Hepatocyte (in vitro differentiated cells): Measurements from ENCODE around the gene TOLLIP. TPM values are rescaled to one million over a fixed set of nuclear protein-coding genes. Genes with fewer than 3 reads are reported as not detected.
"Not testable (repeated sequence)": the region's sequence is repeated elsewhere in the genome, so short reads cannot be mapped to it uniquely, and the experiment has no call there.

ENCODE experiments used
- DNase-seq: peaks from one replicate; pipeline ENCODE4 v3.0.0-alpha.2; 2016; ENCODE audit warnings: low spot score
- H2AFZ ChIP-seq: fragments of 200-600 bp; sonication (generic); 2 replicates; pipeline ENCODE4 v1.6.0; 2016; ENCODE audit warnings: antibody characterized with exemption, mild to moderate bottlenecking
- H3K27ac ChIP-seq: fragments of 200-600 bp; sonication (generic); 2 replicates; pipeline ENCODE4 v1.5.1; 2016; ENCODE audit warnings: mild to moderate bottlenecking
- H3K27me3 ChIP-seq: fragments of 200-600 bp; sonication (generic); 2 replicates; pipeline ENCODE4 v1.6.1; 2016
- H3K36me3 ChIP-seq: fragments of 200-600 bp; sonication (generic); replicated peaks from 2 replicates; pipeline ENCODE4 v1.5.1; 2016; ENCODE audit warnings: low read depth; ENCODE audit not compliant: insufficient read depth
- H3K4me1 ChIP-seq: fragments of 200-600 bp; sonication (generic); 2 replicates; pipeline ENCODE4 v1.5.1; 2016; ENCODE audit warnings: mild to moderate bottlenecking, moderate library complexity; ENCODE audit not compliant: insufficient read depth
- H3K4me2 ChIP-seq: fragments of 200-600 bp; sonication (generic); 2 replicates; pipeline ENCODE4 v1.6.0; 2016
- H3K4me3 ChIP-seq: fragments of 200-600 bp; sonication (generic); 2 replicates; pipeline ENCODE4 v1.5.1; 2016; ENCODE audit warnings: mild to moderate bottlenecking
- H3K79me2 ChIP-seq: fragments of 200-600 bp; sonication (generic); 2 replicates; pipeline ENCODE4 v1.6.0; 2017; ENCODE audit warnings: mild to moderate bottlenecking
- H3K9me2 ChIP-seq: fragments of 200-600 bp; sonication (generic); replicated peaks from 2 replicates; pipeline ENCODE4 v1.6.0; 2017; ENCODE audit warnings: mild to moderate bottlenecking; ENCODE audit not compliant: insufficient read depth
- H3K9me3 ChIP-seq: fragments of 200-600 bp; sonication (generic); 2 replicates; pipeline ENCODE4 v1.5.1; 2016; ENCODE audit warnings: low read depth, mild to moderate bottlenecking
- H4K20me1 ChIP-seq: fragments of 200-600 bp; sonication (generic); 2 replicates; pipeline ENCODE4 v1.6.0; 2016; ENCODE audit warnings: mild to moderate bottlenecking; ENCODE audit not compliant: insufficient read depth, poor library complexity, severe bottlenecking
- CTCF ChIP-seq: fragments of 200-600 bp; sonication (generic); IDR thresholded peaks from 2 replicates; pipeline ENCODE4 v1.5.1; 2016; ENCODE audit warnings: antibody characterized with exemption, mild to moderate bottlenecking; ENCODE audit not compliant: poor library complexity
- EZH2 ChIP-seq: fragments of 200-600 bp; sonication (generic); IDR thresholded peaks from 2 replicates; pipeline ENCODE4 v1.6.1; 2016; ENCODE audit warnings: antibody characterized with exemption, mild to moderate bottlenecking, borderline replicate concordance
- EZH2phosphoT487 ChIP-seq: fragments of 200-600 bp; sonication (generic); IDR thresholded peaks from one replicate; pipeline ENCODE4 v1.6.1; 2018; ENCODE audit warnings: antibody characterized with exemption, mild to moderate bottlenecking, low read depth, moderate library complexity; ENCODE audit not compliant: unreplicated experiment, severe bottlenecking
- WGBS: methylation state at CpG from one replicate; pipeline ENCODE4 v1.1.6; 2016; ENCODE audit warnings: low lambda C conversion rate; ENCODE audit errors: missing lambda C conversion rate; 5-methylcytosine and 5-hydroxymethylcytosine counted together
- polyA plus RNA-seq: library from polyadenylated mRNA; unstranded; fragments of >200 nt; fragmentation: Nextera tagmentation; extraction: Ambion mirVana; gene quantifications from 2 replicates; pipeline ENCODE4 v1.2.1, GENCODE V29; 2016
- total RNA-seq: library from RNA; depleted of rRNA; stranded (reverse); fragments of >200 nt; gene quantifications from 2 replicates; pipeline ENCODE4 v1.2.3, GENCODE V29; 2014

The TOLLIP gene
- 33.3 and 40.9 TPM in 2 replicates for total RNA-seq
- 80.9 and 84.0 TPM in 2 replicates for polyA plus RNA-seq

GRCh38 chr11:1309498-1310317, at the start of gene TOLLIP:
Gene TOLLIP (minus strand): TSS chr11:1309632. CDS start chr11:1309498, 134 bp downstream.
- peaks cover 46% of the 10 kb centered on the region for H3K79me2 ChIP-seq
- 13% methylated on average over 65 of the region's 97 CpGs for WGBS

GRCh38 chr11:1358931-1359330, 49.5 kb upstream of the TOLLIP start:
- not testable (repeated sequence) for H3K4me1 ChIP-seq, H3K9me3 ChIP-seq, H4K20me1 ChIP-seq, H3K27ac ChIP-seq, H3K79me2 ChIP-seq, H3K9me2 ChIP-seq, H3K27me3 ChIP-seq, DNase-seq, H3K4me3 ChIP-seq, H3K4me2 ChIP-seq, H3K36me3 ChIP-seq, H2AFZ ChIP-seq
- WGBS, result 95% methylated on average over 17 of the region's 17 CpGs

More at GRCh38 chr11:1309498-1310317, at the start of gene TOLLIP:
- H3K9me2 ChIP-seq, result no peaks in the 10 kb centered on the region
- H3K4me1 ChIP-seq, result peaks cover 38% of the 10 kb centered on the region
- peak within 1 kb of the TSS; percentile 93 for H3K4me2 ChIP-seq
- peak; percentile 98 for DNase-seq
- H4K20me1 ChIP-seq, result peaks cover 37% of the 10 kb centered on the region
- peak within 1 kb of the TSS; percentile 96 for H2AFZ ChIP-seq
- H3K4me3 ChIP-seq, result peak within 1 kb of the TSS; percentile 60
- no peaks in the 10 kb centered on the region for H3K27me3 ChIP-seq
- no peak for TF ChIP-seq EZH2phosphoT487
- TF ChIP-seq CTCF, result peak; percentile 30
- H3K9me3 ChIP-seq, result no peaks in the 10 kb centered on the region
- peak within 1 kb of the TSS; percentile 80 for H3K27ac ChIP-seq
- no peaks in the 10 kb centered on the region for H3K36me3 ChIP-seq

GRCh38 chr11:1358286-1358685, 48.9 kb upstream of the TOLLIP start:
- Histone ChIP-seq H3K4me3 (no peak overlapping the region), H3K36me3 (no peaks in the 10 kb centered on the region), H4K20me1 (no peaks in the 10 kb centered on the region), H3K27ac (no peak overlapping the region), H3K27me3 (no peaks in the 10 kb centered on the region), H3K4me2 (no peak overlapping the region), H3K9me3 (no peaks in the 10 kb centered on the region), H3K9me2 (no peaks in the 10 kb centered on the region), H3K4me1 (peaks cover 5% of the 10 kb centered on the region), H3K79me2 (no peaks in the 10 kb centered on the region), H2AFZ (no peak overlapping the region)
- TF ChIP-seq CTCF, result no peak
- TF ChIP-seq EZH2, result no peak
- TF ChIP-seq EZH2phosphoT487, result no peak
- WGBS, result 66% methylated on average over 16 of the region's 16 CpGs
- peak; percentile 35 for DNase-seq

GRCh38 chr11:1356478-1356960, 47.1 kb upstream of the TOLLIP start:
- Histone ChIP-seq H4K20me1 (no peaks in the 10 kb centered on the region), H3K9me3 (no peaks in the 10 kb centered on the region), H2AFZ (no peak overlapping the region), H3K36me3 (no peaks in the 10 kb centered on the region), H3K27ac (no peak overlapping the region), H3K4me1 (peaks cover 5% of the 10 kb centered on the region), H3K27me3 (no peaks in the 10 kb centered on the region), H3K9me2 (no peaks in the 10 kb centered on the region), H3K79me2 (no peaks in the 10 kb centered on the region), H3K4me2 (peak overlapping the region; percentile 44), H3K4me3 (no peak overlapping the region)
- WGBS, result 85% methylated on average over 10 of the region's 13 CpGs
- TF ChIP-seq EZH2, result no peak
- TF ChIP-seq EZH2phosphoT487, result no peak
- no peak for TF ChIP-seq CTCF
- DNase-seq, result no peak
